Measurements from ENCODE around the gene MYO1C.

MYO1C gene

DNA sequence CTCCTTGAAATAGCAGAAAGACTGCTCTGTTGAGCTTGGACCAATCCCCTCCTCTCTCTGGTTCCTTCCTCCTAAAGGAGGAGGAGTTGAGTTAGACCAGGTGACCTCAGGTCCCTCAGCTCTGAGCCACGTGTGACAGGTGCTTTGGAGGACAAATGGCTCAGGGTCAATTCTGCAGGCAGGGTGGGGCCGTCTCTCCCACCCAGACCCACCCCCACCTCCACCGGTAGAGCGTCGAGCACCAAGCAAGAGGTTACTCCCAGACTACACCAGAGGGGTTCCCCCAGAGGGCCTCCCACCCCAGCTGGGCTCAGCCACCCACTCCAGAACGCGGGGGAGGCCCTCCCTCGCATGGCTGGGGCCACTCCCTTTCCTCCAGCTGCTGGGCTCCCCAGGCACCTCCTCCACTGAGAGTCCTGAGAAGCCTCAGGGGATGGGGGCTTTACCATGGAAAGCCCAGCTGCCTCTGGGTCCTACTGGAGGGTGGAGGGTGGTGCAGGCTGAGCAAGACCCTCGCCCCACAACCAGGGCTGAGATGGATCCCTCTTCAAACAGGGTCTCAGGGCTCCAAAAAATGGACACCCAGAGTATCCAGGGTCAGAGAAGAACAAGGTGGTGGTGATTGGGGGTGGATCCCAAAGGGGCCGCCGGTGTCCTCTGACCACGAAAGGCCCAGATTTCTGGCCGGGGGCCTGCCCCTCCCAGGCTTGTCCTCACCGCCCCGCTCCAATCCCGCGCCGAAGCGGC lies 7.6 kb downstream of the MYO1C start:
- peak; percentile 33 for DNase-seq

DNA sequence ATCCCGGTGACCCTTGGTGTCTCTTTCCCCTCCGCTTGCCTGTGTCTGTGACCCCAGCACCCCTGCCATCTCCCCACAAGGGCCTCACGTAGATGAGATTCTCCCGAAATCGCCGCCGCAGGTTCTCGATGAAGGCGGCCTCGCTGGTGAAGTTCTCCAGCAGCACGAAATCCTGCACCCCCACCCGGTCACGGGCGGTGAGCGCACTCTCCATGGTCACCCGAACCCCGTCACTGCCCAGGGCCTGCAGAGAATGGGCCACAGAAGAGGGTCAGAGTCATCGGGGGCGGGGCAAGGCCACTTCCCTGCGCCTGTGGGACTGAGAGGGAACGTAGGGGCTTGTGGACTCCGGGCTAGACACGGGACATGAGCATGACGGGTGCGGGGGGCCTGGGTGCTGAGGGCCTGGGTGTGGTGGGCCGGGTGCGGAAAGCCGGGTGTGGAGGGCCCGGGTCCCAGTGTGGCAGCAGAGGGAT lies 8.4 kb downstream of the MYO1C start:
- no peak for DNase-seq

DNA sequence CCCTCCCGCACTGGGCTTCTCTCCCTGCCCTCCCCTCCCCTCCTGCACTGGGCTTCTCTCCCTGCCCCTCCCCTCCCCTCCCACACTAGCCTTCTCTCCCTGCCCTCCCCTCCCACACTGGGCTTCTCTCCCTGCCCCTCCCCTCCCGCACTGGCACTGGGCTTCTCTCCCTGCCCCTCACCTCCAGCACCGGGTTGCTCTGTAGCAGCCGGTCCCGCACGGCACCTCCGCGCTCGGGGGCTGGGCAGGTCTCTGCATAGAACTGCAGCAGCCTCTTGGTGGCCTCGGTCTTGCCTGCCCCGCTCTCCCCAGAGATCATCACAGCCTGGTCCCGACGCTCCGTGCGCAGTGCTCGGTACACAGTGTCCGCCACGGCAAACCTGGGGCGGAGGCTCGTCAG lies 9.8 kb downstream of the MYO1C start:
- DNase-seq: no peak

DNA sequence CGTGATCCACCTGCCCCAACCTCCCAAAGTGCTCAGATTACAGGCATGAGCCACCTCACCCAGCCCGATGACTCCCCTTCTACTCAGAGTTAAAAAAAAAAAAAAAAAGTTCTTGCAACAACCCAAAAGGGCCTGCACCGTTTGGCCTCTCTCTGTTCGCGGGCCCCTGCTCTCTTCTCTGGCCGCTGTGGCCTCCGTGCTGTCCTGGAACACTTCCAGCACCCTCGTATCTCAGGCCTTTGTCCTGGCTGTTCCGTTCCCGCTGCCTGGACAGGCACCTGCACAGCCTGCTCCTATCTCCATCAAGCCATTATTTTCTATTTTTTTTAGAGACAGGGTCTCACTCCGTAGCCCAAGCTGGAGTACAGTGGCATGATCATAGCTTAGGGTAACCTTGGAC lies 10.8 kb downstream of the MYO1C start:
- no peak for DNase-seq

DNA sequence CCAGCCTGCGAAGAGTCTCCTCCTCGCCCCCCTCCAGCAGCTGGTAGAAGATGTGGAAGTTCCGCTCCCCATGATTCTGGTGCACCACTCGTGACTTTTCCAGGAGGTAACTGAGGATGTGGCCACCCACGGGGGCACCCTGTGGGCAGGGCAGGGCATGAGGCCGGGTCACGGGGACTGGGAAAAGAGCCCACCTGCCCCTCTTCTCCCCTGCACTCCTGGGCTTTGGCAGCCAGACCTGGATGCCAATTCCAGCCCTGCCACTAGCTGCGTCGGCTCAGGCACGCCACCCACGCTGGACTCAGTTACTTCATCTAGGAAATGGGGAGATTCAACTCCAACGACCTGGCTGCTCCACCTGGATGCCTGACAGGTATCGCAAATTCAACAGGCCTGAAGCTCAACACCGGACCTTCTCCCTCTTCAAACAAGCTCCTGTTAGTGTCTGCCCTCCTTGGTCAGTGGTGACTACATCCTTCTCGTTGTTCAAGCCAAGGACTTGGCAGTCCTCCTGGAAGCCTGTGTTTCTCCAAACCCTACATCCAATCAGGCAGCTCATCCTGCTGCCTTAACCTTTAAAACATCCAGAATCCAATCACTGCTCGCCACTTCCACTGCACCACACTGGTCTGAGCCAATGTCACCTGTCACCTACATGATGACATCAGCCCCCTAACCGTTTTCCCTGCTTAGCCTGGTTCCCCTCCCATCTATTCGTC lies 11.6 kb downstream of the MYO1C start:
- peak; percentile 21 for DNase-seq

DNA sequence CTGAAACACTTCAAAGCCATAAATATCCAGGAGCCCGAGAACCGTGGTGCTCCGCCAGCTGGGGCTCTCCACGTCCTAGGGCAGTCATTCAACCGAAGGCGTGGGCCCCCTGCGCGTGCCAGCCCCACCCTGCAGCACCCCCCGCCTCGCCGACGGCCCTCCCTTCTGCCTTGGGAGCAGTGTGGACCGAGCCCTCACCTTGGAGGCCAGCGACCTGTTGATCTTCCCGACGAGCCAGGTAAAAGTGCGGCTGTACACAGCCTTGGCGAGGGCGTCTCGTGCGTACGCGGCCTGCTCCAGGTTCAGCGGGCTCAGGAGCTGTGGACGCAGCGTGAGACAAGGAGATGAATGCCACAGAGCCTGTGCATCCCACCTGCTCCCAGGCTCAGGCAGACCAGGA lies 14.1 kb downstream of the MYO1C start:
- no peak for DNase-seq

DNA sequence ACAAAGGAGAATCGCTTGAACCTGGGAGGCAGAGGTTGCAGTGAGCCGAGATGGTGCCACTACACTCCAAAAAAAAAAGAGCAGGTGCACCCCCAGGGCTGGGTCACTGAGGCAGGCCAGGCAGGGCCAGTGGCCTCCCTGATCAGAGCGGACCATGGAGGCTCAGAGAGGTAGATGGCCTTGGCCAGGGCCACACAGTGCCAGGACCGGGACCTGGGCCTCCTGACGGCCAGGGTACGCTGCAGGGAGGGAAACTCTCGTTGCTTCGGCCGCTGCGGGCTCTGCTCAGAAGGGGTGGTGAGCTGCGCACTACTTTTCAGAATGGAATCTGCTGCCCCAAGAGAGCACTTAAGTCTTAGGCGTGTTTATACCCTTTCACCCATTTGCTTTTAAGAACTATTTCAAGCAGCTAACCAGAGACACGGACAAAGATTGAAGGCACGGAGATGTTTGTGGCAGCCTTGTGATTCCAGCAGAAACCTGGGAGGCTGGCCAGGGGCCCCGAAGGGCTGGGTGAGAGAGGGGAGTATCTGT lies 17.1 kb downstream of the MYO1C start:
- DNase-seq: no peak

DNA sequence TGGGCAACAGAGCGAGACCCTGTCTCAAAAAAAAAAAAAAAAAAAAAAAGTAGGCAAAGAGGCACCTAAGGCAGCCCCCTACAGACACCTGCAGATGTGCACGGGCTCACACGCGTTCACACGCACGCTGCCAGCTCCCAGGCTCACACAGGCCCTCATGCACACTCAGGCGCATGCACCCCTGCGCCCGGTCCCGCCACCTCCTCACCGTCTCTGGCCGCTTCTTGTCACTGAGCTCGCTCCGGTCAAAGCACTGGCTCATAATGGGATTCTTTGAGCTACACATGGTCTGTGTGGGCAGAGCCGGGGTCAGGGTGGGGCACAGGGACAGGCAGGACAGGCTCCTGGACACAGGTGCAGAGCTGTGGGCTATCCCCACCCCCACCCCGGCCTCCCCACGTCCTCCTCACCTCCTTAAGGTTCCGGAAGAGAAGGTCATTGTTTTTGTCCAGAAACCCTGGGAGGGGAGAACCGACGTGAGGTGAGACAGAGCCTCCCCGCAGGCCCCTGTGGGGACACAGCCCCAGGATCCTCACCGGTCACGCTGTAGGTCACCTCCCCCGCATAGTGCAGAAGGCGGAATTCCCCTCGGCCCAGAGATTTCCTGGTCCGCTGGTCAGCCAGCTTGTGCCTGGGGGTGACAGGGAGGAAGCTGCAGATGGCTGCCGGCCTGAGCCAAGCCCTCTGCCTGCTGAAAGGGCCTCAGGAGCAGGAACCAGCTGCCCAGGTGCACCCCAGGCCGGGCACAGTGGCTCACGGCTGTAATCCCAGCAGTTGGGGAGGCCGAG lies 17.9 kb downstream of the MYO1C start:
- DNase-seq: no peak

DNA sequence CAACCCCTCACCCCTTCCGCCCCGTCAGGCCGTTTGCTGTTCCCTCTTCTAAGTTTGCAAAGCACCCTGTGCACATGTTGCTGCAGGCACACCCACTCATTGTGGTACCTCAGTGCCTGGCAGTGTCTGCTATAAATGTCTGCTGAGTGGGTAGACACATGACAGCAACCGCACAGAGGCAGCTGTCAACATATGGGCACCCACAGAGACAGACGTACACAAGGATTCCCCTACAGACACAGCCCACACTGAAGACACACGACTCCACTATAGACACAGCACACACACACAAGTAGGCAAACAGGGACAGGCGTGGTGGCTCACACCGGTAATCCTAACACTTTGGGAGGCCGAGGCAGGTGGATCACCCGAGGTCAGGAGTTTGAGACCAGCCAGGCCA lies 18.6 kb downstream of the MYO1C start:
- DNase-seq: no peak

DNA sequence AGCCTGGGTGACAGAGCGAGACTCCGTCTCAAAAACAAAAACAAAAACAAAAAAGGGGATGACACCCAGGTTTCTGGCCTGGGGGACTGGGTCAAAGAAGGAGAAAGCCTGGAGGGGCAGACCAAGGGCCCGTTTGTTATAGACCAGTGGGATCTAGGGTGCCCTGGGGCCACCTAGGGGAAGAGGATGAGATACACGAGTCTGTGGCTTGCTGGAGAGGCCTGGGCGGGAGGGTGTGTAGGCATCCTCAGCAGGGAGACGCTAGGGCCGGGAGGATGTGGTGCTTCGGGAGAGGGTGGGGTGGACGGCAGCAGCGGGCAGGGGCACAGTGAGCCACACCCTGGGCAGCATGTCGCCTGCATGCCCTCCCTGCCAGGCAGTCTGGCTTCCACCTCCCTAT lies 19.3 kb downstream of the MYO1C start:
- DNase-seq: no peak

DNA sequence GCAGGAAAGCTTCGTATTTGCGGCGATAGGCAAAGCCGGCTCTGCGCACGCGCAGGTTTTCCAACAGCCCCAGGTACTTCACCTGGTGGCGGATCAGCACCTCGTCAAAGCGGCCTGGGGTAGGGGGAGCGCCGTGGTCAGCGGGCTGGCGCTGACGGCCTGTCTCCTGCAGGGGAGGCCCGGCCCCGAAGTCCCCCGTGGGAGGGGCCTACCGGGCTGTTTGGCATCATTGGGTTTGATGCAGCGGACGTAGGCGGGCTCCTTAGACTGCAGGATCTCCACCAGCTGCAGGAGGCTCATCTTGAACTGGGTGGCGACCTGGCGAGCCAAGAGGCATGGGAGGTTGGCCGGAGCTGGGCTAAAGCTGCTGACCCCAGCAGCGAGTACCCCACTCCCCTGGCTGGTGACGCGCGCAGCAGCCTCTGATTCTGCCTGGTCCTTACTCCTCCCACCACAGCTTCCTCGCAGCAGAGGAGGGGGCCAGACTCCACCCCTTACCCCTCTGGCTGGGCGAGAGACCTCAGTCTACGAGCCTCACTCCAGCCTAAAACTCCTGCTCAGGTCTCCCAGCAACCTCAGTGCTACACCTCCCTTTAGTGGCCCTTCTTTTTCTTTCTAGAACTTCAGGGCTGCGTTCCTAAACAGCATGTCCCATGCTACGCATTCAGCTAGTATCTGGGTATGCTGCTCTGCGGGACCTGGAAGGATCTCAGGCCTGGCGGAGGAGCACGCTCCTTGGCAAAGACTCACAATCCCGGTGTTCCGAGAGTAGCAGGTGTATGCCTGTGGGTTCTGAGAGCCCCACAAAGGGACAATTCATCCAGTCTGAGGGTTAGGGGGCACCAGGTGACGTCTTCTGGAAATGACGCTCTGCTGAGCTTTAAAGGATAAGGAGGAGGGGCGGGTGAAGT lies 20.3 kb downstream of the MYO1C start:
- no peak for DNase-seq

DNA sequence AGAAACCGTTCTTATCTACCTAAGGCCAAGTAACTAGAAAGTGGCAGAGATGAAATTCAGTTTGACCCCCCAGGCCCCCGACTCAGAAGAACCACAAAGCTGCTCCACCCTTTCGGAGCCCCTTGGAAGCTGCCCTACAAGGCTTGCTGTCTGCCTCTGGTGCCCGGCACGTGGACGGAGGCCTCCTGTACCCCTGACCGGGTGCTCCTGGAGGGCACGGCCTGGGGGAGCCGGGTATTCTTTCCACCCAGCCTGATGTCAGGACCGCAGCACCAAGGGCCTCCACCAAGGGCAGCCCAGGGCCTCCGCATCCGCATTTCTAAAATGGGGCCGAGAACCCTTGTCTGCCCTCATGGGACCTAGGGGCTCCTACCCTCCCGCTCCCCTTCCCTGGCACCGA lies 21.0 kb downstream of the MYO1C start:
- DNase-seq: no peak

DNA sequence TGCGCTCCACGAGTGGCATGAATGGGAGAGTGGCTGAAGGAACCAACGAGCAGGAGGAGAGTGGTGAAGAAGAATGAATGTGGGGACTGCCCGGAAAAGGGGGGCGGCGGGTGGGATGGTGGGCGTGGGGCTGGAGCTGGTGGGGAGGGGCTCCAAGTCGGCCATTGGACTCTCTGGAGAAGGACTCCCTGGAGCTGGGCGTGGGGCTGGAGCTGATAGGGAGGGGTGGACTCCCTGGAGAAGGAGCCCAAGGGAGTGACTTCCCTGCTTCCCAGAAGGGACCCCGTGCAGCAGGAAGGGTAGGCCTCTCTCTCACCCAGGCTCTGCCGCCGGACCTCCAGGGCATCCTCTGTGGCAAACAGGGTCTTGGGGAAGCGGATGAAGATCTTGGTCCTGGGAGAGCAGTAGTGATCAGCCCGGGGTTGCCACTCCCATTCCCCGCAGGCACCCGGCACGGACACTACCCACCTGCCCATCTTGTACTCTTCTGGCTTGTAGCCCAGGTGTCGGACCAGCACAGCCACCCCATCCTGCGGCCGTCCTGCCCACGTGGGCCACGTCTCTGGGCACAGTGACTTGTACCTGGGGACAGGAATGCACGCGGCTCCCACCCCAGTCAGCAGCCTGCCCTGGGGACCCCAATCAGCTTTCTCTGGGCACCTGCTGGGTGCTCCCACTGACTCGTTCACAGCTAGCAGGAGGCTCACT lies 21.6 kb downstream of the MYO1C start:
- no peak for DNase-seq

DNA sequence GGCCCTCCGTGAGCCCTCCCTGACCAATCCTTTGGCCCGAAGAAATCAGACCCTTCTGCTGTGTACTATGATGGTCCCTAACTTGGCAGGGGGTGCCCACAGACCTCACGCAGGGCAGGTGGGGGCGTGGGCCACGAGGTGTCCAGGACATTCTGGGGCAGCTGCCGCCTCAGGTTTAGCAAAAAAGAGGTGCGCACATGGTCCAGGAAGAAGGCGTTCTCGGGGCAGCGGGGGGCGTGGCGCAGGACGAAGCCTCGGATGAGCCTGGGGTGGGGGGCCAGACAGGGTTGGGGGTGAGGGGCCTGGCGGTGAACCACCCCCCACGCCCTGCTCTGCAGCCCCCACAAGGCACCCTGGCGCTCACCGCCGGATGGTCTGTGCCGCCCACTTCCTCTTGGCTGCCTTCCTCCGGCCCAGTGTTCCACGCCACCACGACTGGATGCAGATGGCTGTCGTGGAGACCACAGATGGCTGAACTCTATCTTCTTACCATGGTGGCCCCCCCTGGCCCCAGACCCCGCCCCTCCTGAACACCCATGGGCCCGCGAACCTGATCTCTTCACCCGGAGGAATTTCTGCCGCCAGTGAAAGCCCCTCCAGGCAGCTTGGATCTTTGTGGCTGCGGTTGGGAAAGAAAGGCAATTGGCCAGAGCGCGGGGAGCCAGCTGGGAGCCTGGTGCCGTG lies 22.3 kb downstream of the MYO1C start:
- DNase-seq: no peak

DNA sequence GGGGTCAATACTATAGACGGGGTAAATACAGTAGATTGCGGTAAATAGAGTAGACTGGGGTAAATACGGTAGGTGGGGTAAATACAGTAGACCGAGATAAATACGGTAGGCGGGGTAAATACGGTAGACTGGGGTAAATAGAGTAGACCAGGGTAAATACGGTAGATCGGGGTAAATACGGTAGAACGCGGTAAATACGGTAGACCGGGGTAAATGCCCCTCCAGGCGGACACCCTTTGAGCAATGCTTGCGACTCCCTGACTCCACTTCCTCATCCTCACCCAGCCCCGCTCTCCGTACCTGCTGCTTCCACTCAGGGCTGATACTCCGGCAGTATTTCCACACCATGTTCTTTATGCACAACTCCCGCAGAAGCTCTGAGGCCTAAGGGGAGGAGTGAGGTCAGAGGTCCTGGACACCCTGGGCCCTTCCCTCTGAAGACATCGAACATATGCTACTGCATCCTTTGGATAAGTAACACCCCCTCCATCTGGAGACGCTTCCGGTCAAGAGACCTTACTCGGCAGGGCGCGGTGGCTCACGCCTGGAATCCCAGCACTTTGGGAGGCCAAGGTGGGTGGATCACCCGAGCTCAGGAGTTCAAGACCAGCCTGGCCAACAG lies 23.1 kb downstream of the MYO1C start:
- DNase-seq: peak; percentile 48

DNA sequence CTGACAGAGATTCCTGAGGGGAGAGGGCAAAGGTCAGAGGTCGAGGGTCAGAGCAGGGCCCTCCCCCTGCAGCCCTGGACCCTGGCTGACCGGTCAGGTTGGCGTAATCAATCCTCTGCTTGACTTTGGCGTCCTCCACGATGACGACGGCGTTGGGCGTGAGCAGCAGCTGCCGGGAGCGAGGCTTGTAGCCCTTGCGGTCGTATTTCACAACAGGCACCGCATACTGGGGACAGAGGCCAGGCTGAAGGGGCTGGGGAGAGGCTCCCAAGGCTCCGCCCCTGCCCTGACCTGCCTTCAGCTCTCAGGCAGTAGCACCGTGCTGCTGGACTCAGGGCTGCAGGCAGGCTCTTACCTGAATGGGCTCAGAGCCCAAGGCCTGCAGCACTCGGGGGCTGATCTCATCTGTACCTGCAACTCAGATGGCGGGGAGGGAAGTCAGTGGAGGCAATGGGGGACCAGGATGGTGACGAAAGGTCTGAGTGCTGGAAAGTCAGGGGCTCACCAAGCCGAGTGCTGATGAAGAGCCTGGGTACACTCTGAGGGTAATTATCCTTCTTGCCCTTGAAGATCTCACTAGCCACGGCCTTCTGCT lies 24.5 kb downstream of the MYO1C start:
- DNase-seq: no peak

DNA sequence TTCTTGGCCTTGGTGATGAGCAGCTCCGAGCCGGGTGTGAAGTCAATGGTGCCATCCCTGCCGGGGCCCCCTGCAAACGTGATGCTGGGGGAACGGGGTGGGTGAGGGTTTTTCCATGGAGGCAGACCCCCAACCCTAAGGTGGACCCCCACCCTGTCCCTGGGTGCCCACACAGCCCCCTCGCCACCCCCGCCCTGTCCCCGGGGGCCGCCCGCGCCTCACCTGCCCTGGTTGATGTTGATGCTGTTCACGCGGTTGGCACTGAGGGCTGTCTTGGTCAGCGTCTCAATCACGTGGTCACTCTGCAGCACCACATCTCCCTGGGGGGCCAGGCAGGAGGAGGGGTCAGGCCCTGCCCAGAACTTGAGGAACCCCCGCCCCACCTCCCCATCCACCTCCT lies 25.2 kb downstream of the MYO1C start:
- DNase-seq: no peak

DNA sequence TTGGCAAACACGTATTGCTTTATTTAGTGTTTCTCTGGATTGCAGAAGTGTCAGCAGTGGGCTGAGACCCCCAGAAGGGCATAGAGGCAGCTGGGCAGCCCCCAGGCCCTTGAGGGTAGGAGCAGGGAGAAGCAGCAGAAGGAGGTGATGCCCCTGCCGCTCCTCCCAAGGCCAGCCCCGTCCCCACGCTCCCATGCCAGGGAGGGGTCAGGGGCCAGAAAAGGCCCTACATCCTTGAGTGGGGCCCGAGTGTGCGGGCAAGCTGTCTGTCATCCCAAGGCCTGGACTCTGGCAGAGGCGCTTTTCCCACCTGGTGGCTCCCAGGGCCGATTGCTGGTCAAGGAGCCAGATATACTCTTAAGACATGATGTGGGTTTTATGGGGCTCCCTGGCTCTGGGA lies 28.3 kb downstream of the MYO1C start:
- DNase-seq: no peak

DNA sequence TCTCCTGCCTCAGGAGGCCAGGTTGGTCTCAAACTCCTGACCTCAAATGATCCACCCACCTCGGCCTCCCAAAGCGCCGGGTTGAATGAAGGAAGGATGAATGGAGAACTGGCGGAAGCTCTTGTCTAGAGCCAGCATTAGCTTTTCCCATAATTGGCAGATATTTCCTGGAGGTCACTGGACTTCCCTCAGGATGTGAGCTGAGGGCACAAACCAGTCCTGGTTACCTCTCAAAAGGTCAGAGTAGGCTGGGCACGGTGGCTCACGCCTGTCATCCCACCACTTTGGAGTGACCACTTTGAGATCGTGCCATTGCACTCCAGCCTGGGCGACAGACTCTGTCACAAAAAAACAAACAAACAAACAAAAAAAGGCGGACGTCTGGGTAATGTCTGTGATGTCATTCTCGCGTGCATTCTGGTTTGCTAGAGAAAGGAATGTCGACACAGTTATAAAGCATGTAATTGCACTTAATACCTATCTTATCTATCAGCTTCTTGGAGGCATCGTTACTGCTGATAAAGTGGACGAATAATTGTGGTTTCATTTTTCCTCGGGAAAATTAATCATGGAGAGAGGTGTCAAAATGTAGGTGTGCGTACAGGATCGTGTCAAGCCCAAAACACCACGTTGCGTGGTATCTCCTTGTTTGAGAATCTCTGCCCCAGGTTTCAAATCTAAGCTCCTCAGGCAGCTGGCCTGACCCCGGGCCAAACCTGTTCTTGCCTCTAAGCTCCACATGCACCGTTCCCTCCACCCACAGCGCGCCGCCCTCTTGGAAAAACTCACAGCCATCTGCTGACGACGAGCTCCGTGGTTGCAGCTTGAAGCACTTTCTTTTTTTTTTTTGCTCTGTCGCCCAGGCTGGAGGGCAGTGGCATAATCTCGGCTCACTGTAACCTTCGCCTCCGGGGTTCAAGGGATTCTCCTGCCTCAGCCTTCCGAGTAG lies 30.0 kb downstream of the MYO1C start:
- no peak for DNase-seq
